Measurements from ENCODE around the gene ERAL1. TPM values are rescaled to one million over a fixed set of nuclear protein-coding genes. Genes with fewer than 3 reads are reported as not detected.

The ERAL1 gene
- total RNA-seq, 5 donors from 2014 or later (not counting 1 experiment from before 2014, with no cell fraction given), result 18.9 to 33.7 (median 29.0) TPM

DNA sequence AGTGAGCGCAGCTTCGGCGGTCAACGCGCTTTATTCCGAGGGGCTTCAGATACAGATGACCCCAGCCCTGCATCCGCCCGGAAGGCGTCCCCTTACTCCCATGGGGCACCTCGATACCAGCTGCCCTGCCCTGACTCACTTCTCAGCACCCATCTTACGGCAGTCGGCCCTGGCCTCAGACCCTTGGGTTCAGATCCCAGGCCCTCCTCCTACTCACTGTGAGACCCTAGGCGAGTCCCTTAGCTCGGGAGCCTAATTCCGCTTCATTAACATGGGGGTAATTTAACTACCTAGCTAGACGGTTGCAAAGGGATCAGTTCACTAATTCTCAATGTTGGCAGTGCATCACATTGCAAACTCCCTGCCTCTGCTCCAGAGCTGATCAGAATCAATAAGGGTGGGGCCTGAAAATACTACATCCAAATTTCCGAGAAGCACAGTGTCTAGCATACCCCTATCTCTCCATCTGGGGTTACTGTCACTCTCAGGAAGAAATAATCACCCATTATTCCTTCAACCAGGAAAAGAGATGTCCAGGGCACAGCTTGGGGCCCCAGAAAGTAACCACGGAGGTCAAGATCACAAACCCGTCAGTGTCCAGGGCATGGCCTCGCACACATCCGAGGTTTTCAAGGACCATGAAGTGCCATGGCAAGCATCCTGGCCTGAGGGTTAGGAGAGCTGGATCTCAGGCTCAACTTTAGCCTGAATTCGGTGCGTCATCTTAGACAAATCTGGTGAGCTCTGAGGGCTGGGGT lies 43.1 kb downstream of the ERAL1 start:
- ChIA-PET CTCF (interaction anchor here (0.9 to 1.6 kb wide), 7 partner anchors 9 to 134 kb away, joined by 3 to 8 read pairs (median 3); partner anchors contain the start of gene PHF12 (in 1 of the 2)), POLR2A (interaction anchor here in 1 of 2 donors (0.6 kb wide), 1 partner anchor 170 kb away, joined by 3 read pairs; no protein-coding TSS in a partner anchor)
- ATAC-seq (replicated peaks in 1 of 4) (no peak), DNase-seq (peak in 6 of 35 experiments; percentile 4 to 42 (median 28))
- peaks cover 12% of the 10 kb centered on the region for H3K36me3 Mint-ChIP-seq
- Histone ChIP-seq H3K9me3 (no peaks in the 10 kb centered on the region), H3K4me1 (ENCODE audit: control insufficient read depth in 1 of 2, extremely low read depth in 1 of 2, insufficient read depth in 2 of 2, low read length in 2 of 2) (peaks cover 19 to 67% of the 10 kb centered on the region in 2 experiments), H3K4me3 (ENCODE audit: control insufficient read depth in 1 of 2, extremely low read depth in 1 of 2, low read length in 1 of 2) (peak overlapping the region; percentile 87 to 93), H3K27me3 (replicated peaks in 1 of 2; ENCODE audit: control insufficient read depth in 2 of 2, extremely low read depth in 1 of 2, insufficient read depth in 2 of 2, low read length in 1 of 2) (no peaks in the 10 kb centered on the region), H3K27ac (ENCODE audit: low read length) (peak overlapping the region; percentile 71), H3K36me3 (ENCODE audit: control insufficient read depth in 2 of 2, extremely low read depth in 1 of 2, insufficient read depth in 1 of 2, low read length in 1 of 2) (peaks cover 0 to 10% of the 10 kb centered on the region in 2 donors)
- peak overlapping the region; percentile 95 to 98 (median 96) for H3K4me3 Mint-ChIP-seq
- peak overlapping the region; percentile 97 for H3K27ac Mint-ChIP-seq
- no peaks in the 10 kb centered on the region for H3K27me3 Mint-ChIP-seq
- WGBS (ENCODE audit: insufficient coverage), result 22% methylated on average over 20 of the region's 23 CpGs
- peaks cover 62 to 71% (median 67%) of the 10 kb centered on the region in 3 donors for H3K4me1 Mint-ChIP-seq
- H3K9me3 Mint-ChIP-seq, result no peaks in the 10 kb centered on the region

- H3K36me3 ChIP-seq (ENCODE audit: control insufficient read depth in 2 of 2, extremely low read depth in 1 of 2, insufficient read depth in 1 of 2, low read length in 1 of 2), result peaks cover 0 to 10% of the 10 kb centered on the region in 2 donors
- peak overlapping the region; percentile 97 for H3K27ac Mint-ChIP-seq
- H3K4me3 Mint-ChIP-seq, result peak overlapping the region; percentile 95 to 98 (median 96)
- H3K4me1 ChIP-seq (ENCODE audit: control insufficient read depth in 1 of 2, extremely low read depth in 1 of 2, insufficient read depth in 2 of 2, low read length in 2 of 2), result peaks cover 16 to 66% of the 10 kb centered on the region in 2 experiments
- H3K4me1 Mint-ChIP-seq, result peaks cover 61 to 71% (median 65%) of the 10 kb centered on the region in 3 donors
- ChIA-PET POLR2A (interaction anchor here in 1 of 2 donors (0.6 kb wide), 1 partner anchor 171 kb away, joined by 3 read pairs; no protein-coding TSS in a partner anchor), CTCF (interaction anchor here (0.9 to 1.5 kb wide), 5 partner anchors 8 to 135 kb away, joined by 3 to 5 read pairs (median 3); partner anchors contain the start of gene PHF12 (in 1 of the 2))
- H3K27ac ChIP-seq (ENCODE audit: low read length), result peak overlapping the region; percentile 71
- no peaks in the 10 kb centered on the region for H3K27me3 Mint-ChIP-seq
- no peaks in the 10 kb centered on the region for H3K9me3 ChIP-seq
- no peaks in the 10 kb centered on the region for H3K9me3 Mint-ChIP-seq
- H3K27me3 ChIP-seq (replicated peaks in 1 of 2; ENCODE audit: control insufficient read depth in 2 of 2, extremely low read depth in 1 of 2, insufficient read depth in 2 of 2, low read length in 1 of 2), result no peaks in the 10 kb centered on the region
- DNase-seq (no peak), ATAC-seq (replicated peaks in 1 of 4) (no peak)
- H3K36me3 Mint-ChIP-seq, result peaks cover 12% of the 10 kb centered on the region
- WGBS (ENCODE audit: insufficient coverage), result 84% methylated on average over 8 of the region's 12 CpGs
- no peak overlapping the region for H3K4me3 ChIP-seq (ENCODE audit: control insufficient read depth in 1 of 2, extremely low read depth in 1 of 2, low read length in 1 of 2)
Observed at GRCh38 chr17:28898527-28898955, 43.7 kb downstream of the ERAL1 start.

DNA sequence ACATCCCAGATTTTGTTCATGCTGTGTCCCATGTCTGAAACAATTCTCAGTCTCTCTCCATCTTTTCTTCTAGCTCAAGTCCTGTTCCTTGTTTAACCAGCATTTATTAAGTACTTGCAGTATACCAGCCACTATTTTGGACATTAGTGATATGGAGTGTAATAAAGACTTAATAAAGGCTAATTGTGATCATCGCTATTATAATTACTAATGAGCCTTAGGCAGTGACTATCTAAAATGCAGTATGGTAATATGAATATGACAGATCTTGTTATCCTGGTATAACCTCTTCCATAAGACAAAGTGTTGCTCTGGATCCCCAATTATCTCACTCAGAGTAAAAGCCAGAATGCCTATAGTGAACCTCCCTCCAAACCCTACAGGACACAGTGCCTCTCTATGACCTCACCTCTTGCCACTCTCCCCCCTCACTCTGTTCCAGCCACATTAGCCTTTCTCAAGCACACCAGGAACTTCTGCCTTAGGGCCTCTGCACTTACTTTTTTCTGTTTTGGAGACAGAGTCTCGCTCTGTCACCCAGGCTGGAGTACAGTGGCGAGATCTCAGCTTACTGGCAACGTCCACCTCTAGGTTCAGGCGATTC lies 44.5 kb downstream of the ERAL1 start:
- no peak overlapping the region for H3K27ac ChIP-seq (ENCODE audit: low read length)
- no peaks in the 10 kb centered on the region for H3K27me3 Mint-ChIP-seq
- ATAC-seq (replicated peaks in 1 of 4) (no peak), DNase-seq (no peak)
- ChIA-PET CTCF (interaction anchor here in 1 of 2 donors (1.1 to 1.3 kb wide), 2 partner anchors 28 to 137 kb away, joined by 3 read pairs; no protein-coding TSS in a partner anchor), POLR2A (interaction anchor here in 1 of 2 donors (0.7 kb wide), 1 partner anchor 27 kb away, joined by 3 read pairs; no protein-coding TSS in a partner anchor)
- H3K36me3 Mint-ChIP-seq, result peaks cover 12% of the 10 kb centered on the region
- H3K36me3 ChIP-seq (ENCODE audit: control insufficient read depth in 2 of 2, extremely low read depth in 1 of 2, insufficient read depth in 1 of 2, low read length in 1 of 2), result peaks cover 0 to 10% of the 10 kb centered on the region in 2 donors
- no peaks in the 10 kb centered on the region for H3K9me3 ChIP-seq
- peak overlapping the region; percentile 58 to 73 for H3K27ac Mint-ChIP-seq
- H3K4me3 Mint-ChIP-seq, result peak overlapping the region; percentile 44 to 98 (median 56)
- peaks cover 58 to 66% (median 64%) of the 10 kb centered on the region in 3 donors for H3K4me1 Mint-ChIP-seq
- H3K9me3 Mint-ChIP-seq, result no peaks in the 10 kb centered on the region
- H3K4me3 ChIP-seq (ENCODE audit: control insufficient read depth in 1 of 2, extremely low read depth in 1 of 2, low read length in 1 of 2), result no peak overlapping the region
- H3K4me1 ChIP-seq (ENCODE audit: control insufficient read depth in 1 of 2, extremely low read depth in 1 of 2, insufficient read depth in 2 of 2, low read length in 2 of 2), result peaks cover 16 to 60% of the 10 kb centered on the region in 2 experiments
- no peaks in the 10 kb centered on the region for H3K27me3 ChIP-seq (replicated peaks in 1 of 2; ENCODE audit: control insufficient read depth in 2 of 2, extremely low read depth in 1 of 2, insufficient read depth in 2 of 2, low read length in 1 of 2)
- WGBS (ENCODE audit: insufficient coverage), result 94% methylated on average over 3 of the region's 5 CpGs

DNA sequence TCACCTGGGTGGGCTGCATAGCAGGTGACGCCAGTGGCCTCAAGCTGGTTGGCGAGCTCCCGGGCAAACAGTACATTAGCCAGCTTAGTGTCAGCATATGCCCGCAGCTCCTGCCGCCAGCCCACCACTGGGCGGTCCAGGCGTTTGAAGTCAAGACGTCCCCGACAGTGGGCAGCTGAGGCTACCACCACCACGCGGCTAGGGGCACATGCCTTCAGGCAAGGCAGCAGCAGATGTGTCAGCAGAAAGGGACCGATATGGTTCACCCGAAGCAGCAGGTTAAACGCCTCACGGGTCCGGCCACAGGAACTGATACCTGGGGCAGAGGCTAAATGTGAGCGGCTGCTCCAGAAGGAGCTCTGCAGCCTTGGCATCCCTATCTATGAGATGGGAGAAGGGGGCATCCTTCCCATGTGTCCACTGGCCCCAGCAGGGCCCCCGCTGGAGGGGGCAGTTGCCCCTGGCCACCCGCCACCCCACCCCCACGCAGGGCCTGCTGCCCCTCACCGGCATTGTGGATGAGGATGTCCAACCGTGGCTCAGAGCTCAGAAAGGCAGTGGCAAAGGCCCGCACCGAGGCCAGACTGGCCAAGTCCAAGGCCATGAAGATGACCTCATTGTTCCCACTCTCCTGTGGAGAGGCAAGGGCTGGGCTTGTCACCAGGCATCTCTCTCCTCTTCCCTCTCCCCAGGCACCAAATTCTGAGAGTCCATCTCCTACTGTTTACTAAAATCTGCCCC lies 46.3 kb downstream of the ERAL1 start:
- WGBS (ENCODE audit: insufficient coverage), result 97% methylated on average over 18 of the region's 24 CpGs
- H3K9me3 Mint-ChIP-seq, result no peaks in the 10 kb centered on the region
- H3K4me1 Mint-ChIP-seq, result peaks cover 45 to 56% (median 53%) of the 10 kb centered on the region in 3 donors
- H3K27ac Mint-ChIP-seq, result peak overlapping the region; percentile 92 to 93
- DNase-seq (no peak), ATAC-seq (replicated peaks in 1 of 4) (no peak)
- POLR2A ChIA-PET, result no interaction called here
- Histone ChIP-seq H3K27me3 (replicated peaks in 1 of 2; ENCODE audit: control insufficient read depth in 2 of 2, extremely low read depth in 1 of 2, insufficient read depth in 2 of 2, low read length in 1 of 2) (no peaks in the 10 kb centered on the region), H3K27ac (ENCODE audit: low read length) (peak overlapping the region; percentile 62), H3K36me3 (ENCODE audit: control insufficient read depth in 2 of 2, extremely low read depth in 1 of 2, insufficient read depth in 1 of 2, low read length in 1 of 2) (peaks cover 0 to 18% of the 10 kb centered on the region in 2 donors), H3K9me3 (no peaks in the 10 kb centered on the region), H3K4me3 (ENCODE audit: control insufficient read depth in 1 of 2, extremely low read depth in 1 of 2, low read length in 1 of 2) (peak overlapping the region in 1 of 2 donors; percentile 55), H3K4me1 (ENCODE audit: control insufficient read depth in 1 of 2, extremely low read depth in 1 of 2, insufficient read depth in 2 of 2, low read length in 2 of 2) (peaks cover 11 to 45% of the 10 kb centered on the region in 2 experiments)
- H3K36me3 Mint-ChIP-seq, result peaks cover 12% of the 10 kb centered on the region
- no peaks in the 10 kb centered on the region for H3K27me3 Mint-ChIP-seq
- CTCF ChIA-PET, result interaction anchor here (0.5 to 4.2 kb wide), 8 partner anchors 17 to 180 kb away, joined by 3 to 22 read pairs (median 4); partner anchors contain the start of gene FAM222B (in 1 of the 2)
- H3K4me3 Mint-ChIP-seq, result peak overlapping the region; percentile 88 to 94 (median 89)

DNA sequence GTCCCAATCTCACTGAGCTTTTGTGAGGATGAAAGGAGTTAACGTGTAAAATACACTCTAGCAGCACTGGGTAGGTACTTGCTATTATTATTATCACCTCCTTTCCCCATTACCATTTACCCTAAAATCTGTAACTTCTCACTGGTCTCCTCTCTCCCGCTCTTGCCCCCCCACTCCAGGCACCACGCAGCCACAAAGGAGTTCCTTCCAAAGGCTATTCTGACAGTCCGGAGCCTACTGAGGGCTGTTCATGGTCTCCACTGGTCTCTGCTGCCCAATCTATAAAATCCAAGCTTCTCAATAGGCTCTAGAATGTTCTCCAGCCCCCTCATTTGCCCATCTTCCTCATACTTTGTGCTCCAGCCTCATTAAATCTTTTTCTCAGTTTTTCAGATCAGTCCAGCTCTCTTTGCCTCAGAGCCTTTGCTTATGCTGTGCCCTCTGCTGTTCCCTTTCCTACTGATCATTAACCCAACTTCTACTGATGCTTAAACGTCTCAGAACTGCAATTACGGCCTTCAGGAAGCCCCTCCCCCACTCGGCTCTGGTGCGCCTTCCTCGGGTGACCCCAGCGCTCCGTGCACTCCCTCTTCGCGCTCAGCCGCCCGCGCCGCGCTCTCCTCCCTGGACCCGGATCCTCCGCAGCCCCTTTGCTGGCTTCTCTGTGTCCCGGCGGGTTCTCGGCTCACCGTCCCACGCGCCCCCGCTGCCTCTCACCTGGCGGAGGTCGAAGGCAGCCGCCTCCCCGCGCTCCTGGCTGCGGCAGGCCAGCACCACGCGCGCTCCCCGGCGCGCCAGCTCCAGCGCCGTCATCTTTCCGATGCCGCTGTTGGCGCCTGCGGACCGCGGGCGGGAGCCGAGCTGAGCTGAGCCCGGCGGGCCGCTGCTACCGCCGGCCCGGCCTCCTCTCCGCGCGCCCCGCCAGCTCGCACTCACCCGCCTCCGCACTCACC lies 47.3 kb downstream of the ERAL1 start:
- Histone ChIP-seq H3K27ac (ENCODE audit: low read length) (peak overlapping the region; percentile 62), H3K4me1 (ENCODE audit: control insufficient read depth in 1 of 2, extremely low read depth in 1 of 2, insufficient read depth in 2 of 2, low read length in 2 of 2) (peaks cover 7 to 39% of the 10 kb centered on the region in 2 experiments), H3K27me3 (replicated peaks in 1 of 2; ENCODE audit: control insufficient read depth in 2 of 2, extremely low read depth in 1 of 2, insufficient read depth in 2 of 2, low read length in 1 of 2) (no peaks in the 10 kb centered on the region), H3K36me3 (ENCODE audit: control insufficient read depth in 2 of 2, extremely low read depth in 1 of 2, insufficient read depth in 1 of 2, low read length in 1 of 2) (peaks cover 4 to 28% of the 10 kb centered on the region in 2 donors), H3K9me3 (no peaks in the 10 kb centered on the region), H3K4me3 (ENCODE audit: control insufficient read depth in 1 of 2, extremely low read depth in 1 of 2, low read length in 1 of 2) (peak overlapping the region; percentile 55 to 76)
- Mint-ChIP-seq H3K4me3 (peak overlapping the region; percentile 88 to 94 (median 89)), H3K4me1 (peaks cover 42 to 47% (median 46%) of the 10 kb centered on the region in 3 donors), H3K9me3 (no peaks in the 10 kb centered on the region), H3K27me3 (no peaks in the 10 kb centered on the region), H3K36me3 (peaks cover 19% of the 10 kb centered on the region), H3K27ac (peak overlapping the region; percentile 92 to 93)
- peak; percentile 40 to 43 (median 42) for ATAC-seq (replicated peaks in 1 of 4)
- WGBS (ENCODE audit: insufficient coverage), result 3% methylated on average over 61 of the region's 62 CpGs
- ChIA-PET POLR2A (interaction anchor here in 1 of 2 donors (1.2 kb wide), 1 partner anchor 48 kb away, joined by 4 read pairs; no protein-coding TSS in a partner anchor), CTCF (interaction anchor here (0.5 to 4.2 kb wide), 12 partner anchors 9 to 181 kb away, joined by 3 to 22 read pairs (median 4); partner anchors contain the start of genes FAM222B (in 1 of the 2) and PHF12 (in 1 of the 2))
- peak in 16 of 35 experiments; percentile 5 to 66 (median 29) for DNase-seq
